Ovary (tissue), 3 donors: ENCODE data around the gene LRRC59.

Source experiments
- CTCF ChIP-seq, 3 donors: fragments of 450-650 bp in 2 of 3; fragments of 200-600 bp in 1 of 3; IDR thresholded peaks; one replicate each; pipeline versions ENCODE4 v1.5.1 to v1.8.0; 2016 to 2022; ENCODE audit warnings: antibody characterized with exemption in 3 of 3, mild to moderate bottlenecking in 1 of 3
- POLR2A ChIP-seq: fragments of 450-650 bp; IDR thresholded peaks from one replicate; pipeline ENCODE4 v1.6.1; 2017; ENCODE audit warnings: antibody characterized with exemption, mild to moderate bottlenecking, moderate library complexity
- donor health status: DM: no; HTN: no; CAD: no.

- TF ChIP-seq CTCF (IDR thresholded peaks at IDR 0.05) (no peak), POLR2A (no peak)
These were observed 26.3 kb upstream of the LRRC59 start for GRCh38 chr17:50423553-50424159.
